KMS-11 (cell line): ENCODE measurements around the gene PLEKHH2.
"Not testable (repeated sequence)": the region's sequence is repeated elsewhere in the genome, so short reads cannot be mapped to it uniquely, and the experiment has no call there.

Experiments
- H2AFZ ChIP-seq: fragments of 200-600 bp; sonication (generic); 2 replicates; pipeline ENCODE4 v1.6.1; 2016; ENCODE audit warnings: antibody characterized with exemption, mixed run types, low read depth
- H3K27ac ChIP-seq: fragments of 200-600 bp; sonication (generic); 2 replicates; pipeline ENCODE4 v1.6.1; 2016; ENCODE audit warnings: mild to moderate bottlenecking, mixed run types
- H3K27me3 ChIP-seq: fragments of 200-600 bp; sonication (generic); 2 replicates; pipeline ENCODE4 v1.6.1; 2017; ENCODE audit warnings: mild to moderate bottlenecking, low read depth, mixed run types, moderate library complexity; ENCODE audit not compliant: insufficient read depth
- H3K36me3 ChIP-seq: fragments of 200-600 bp; sonication (generic); 2 replicates; pipeline ENCODE4 v1.6.1; 2017; ENCODE audit warnings: mild to moderate bottlenecking, mixed run types; ENCODE audit not compliant: insufficient read depth
- H3K4me1 ChIP-seq: fragments of 200-600 bp; sonication (generic); 2 replicates; pipeline ENCODE4 v1.6.1; 2016; ENCODE audit warnings: mild to moderate bottlenecking, low read depth, mixed run types; ENCODE audit not compliant: poor library complexity, severe bottlenecking
- H3K4me2 ChIP-seq: fragments of 200-600 bp; sonication (generic); 2 replicates; pipeline ENCODE4 v1.7.0; 2016; ENCODE audit warnings: mild to moderate bottlenecking, mixed run types
- H3K4me3 ChIP-seq: fragments of 200-600 bp; sonication (generic); IDR thresholded peaks from 2 replicates; pipeline ENCODE4 v1.6.1; 2017; ENCODE audit warnings: low read depth, low read length, mixed read lengths; ENCODE audit not compliant: insufficient read depth
- H3K79me2 ChIP-seq: fragments of 200-600 bp; sonication (generic); 2 replicates; pipeline ENCODE4 v1.6.1; 2016; ENCODE audit warnings: low read depth, mixed run types; ENCODE audit not compliant: insufficient read depth
- H3K9ac ChIP-seq: fragments of 200-600 bp; sonication (generic); 2 replicates; pipeline ENCODE4 v1.6.1; 2016; ENCODE audit warnings: mild to moderate bottlenecking, mixed run types
- H4K20me1 ChIP-seq: fragments of 200-600 bp; sonication (generic); 2 replicates; pipeline ENCODE4 v1.6.1; 2016; ENCODE audit warnings: mild to moderate bottlenecking, mixed run types; ENCODE audit not compliant: insufficient read depth
- TF ChIP-seq, protein P1 (sequence below): fragments of 200-600 bp; sonication (generic); conservative IDR thresholded peaks from 2 replicates; pipeline ENCODE4 v1.6.1; 2017; ENCODE audit warnings: low read depth, mild to moderate bottlenecking, antibody characterized with exemption, low read length, moderate library complexity, mixed read lengths

The PLEKHH2 gene

DNA sequence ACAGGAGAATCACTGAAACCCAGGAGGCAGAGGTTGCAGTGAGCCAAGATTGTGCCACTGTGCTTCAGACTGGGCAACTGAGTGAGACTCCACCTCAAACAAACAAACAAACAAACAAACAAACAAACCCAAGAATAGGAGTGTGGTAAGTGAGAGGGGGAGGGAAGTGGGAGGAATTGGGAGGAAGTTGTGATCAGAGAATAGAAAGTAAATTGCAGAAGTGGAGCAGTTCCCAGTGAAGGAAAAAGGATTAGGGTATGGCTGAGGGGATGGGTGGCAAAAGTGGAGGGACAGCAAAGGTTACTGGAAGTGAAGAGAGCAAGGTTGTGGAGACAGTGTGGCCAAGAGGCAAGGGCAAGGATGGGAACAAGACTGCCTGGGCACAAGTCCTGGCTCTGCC is 80.3 kb downstream of the PLEKHH2 start:
- Histone ChIP-seq H3K36me3 (no peaks in the 10 kb centered on the region), H3K9ac (no peak overlapping the region), H3K27me3 (no peaks in the 10 kb centered on the region), H3K4me3 (no peak overlapping the region), H2AFZ (no peak overlapping the region), H3K4me1 (no peaks in the 10 kb centered on the region), H4K20me1 (no peaks in the 10 kb centered on the region), H3K27ac (no peak overlapping the region), H3K4me2 (no peak overlapping the region), H3K79me2 (no peaks in the 10 kb centered on the region)
- TF ChIP-seq, protein P1, sequence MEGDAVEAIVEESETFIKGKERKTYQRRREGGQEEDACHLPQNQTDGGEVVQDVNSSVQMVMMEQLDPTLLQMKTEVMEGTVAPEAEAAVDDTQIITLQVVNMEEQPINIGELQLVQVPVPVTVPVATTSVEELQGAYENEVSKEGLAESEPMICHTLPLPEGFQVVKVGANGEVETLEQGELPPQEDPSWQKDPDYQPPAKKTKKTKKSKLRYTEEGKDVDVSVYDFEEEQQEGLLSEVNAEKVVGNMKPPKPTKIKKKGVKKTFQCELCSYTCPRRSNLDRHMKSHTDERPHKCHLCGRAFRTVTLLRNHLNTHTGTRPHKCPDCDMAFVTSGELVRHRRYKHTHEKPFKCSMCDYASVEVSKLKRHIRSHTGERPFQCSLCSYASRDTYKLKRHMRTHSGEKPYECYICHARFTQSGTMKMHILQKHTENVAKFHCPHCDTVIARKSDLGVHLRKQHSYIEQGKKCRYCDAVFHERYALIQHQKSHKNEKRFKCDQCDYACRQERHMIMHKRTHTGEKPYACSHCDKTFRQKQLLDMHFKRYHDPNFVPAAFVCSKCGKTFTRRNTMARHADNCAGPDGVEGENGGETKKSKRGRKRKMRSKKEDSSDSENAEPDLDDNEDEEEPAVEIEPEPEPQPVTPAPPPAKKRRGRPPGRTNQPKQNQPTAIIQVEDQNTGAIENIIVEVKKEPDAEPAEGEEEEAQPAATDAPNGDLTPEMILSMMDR, result no peak

- Histone ChIP-seq H4K20me1 (no peaks in the 10 kb centered on the region), H3K9ac (no peak overlapping the region), H3K4me2 (no peak overlapping the region), H3K27ac (no peak overlapping the region), H3K27me3 (no peaks in the 10 kb centered on the region), H3K4me1 (no peaks in the 10 kb centered on the region), H3K79me2 (no peaks in the 10 kb centered on the region), H2AFZ (no peak overlapping the region), H3K4me3 (no peak overlapping the region), H3K36me3 (no peaks in the 10 kb centered on the region)
- TF ChIP-seq, protein P1, result no peak
These were observed 81.6 kb downstream of the PLEKHH2 start for GRCh38 chr2:43718530-43719124.

- Histone ChIP-seq H3K79me2 (no peaks in the 10 kb centered on the region), H3K4me1 (no peaks in the 10 kb centered on the region), H3K36me3 (no peaks in the 10 kb centered on the region), H2AFZ (no peak overlapping the region), H3K27me3 (no peaks in the 10 kb centered on the region), H3K4me2 (no peak overlapping the region), H3K9ac (no peak overlapping the region), H3K4me3 (no peak overlapping the region), H3K27ac (no peak overlapping the region), H4K20me1 (no peaks in the 10 kb centered on the region)
- TF ChIP-seq, protein P1, result no peak
These were observed 87.9 kb downstream of the PLEKHH2 start for GRCh38 chr2:43724728-43725526.

DNA sequence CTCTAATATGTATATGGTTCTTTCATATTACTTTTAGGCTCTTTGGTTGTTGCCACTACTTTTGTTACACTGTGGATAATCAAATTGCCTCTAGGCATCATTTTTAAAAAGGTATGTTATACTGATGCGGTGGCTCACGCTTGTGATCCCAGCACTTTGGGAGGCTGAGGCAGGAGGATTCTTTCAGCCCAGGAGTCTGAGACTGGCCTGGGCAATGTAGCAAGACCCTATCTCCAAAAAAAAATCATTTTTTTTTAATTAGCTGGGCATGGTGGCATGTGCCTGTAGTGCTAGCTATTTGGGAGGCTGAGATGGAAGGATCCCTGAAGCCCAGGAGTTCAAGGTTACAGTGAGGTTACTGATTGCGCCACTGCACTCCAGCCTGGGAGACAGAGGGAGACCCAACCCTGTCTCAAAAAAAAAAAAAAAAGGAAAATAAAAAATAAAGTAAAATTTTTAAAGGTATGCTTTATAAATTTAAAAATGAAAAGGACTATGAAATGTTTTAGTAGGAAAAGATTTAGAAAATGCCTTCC is 88.7 kb downstream of the PLEKHH2 start:
- Histone ChIP-seq H4K20me1 (no peaks in the 10 kb centered on the region), H3K79me2 (no peaks in the 10 kb centered on the region), H2AFZ (no peak overlapping the region), H3K27me3 (no peaks in the 10 kb centered on the region), H3K36me3 (no peaks in the 10 kb centered on the region), H3K9ac (no peak overlapping the region), H3K27ac (no peak overlapping the region), H3K4me3 (no peak overlapping the region), H3K4me1 (no peaks in the 10 kb centered on the region), H3K4me2 (no peak overlapping the region)
- TF ChIP-seq, protein P1, result no peak

GRCh38 chr2:43726961-43727633 is 90.0 kb downstream of the PLEKHH2 start:
- not testable (repeated sequence) for H2AFZ ChIP-seq, H3K4me3 ChIP-seq, H3K4me1 ChIP-seq, H3K79me2 ChIP-seq, H3K27me3 ChIP-seq, H3K36me3 ChIP-seq, H3K4me2 ChIP-seq, H4K20me1 ChIP-seq, H3K27ac ChIP-seq, H3K9ac ChIP-seq
